SJSA1 (cell line): ENCODE results near the gene SEMA3C. TPM values are rescaled to one million over a fixed set of nuclear protein-coding genes. Genes with fewer than 3 reads are reported as not detected.

Experiments used
- DNase-seq, 2 experiments: peaks; one replicate each; pipeline ENCODE4 v3.0.0-alpha.2; 2015 to 2020; ENCODE audit warnings: low spot score in 2 of 2, low read depth in 1 of 2
- H3K27ac ChIP-seq: fragments of 250-450 bp; sonication (Bioruptor Pico); 2 replicates; pipeline ENCODE4 v1.5.1; 2020; ENCODE audit warnings: mild to moderate bottlenecking, moderate library complexity
- H3K27me3 ChIP-seq: fragments of 250-450 bp; sonication (Bioruptor Pico); replicated peaks from 2 replicates; pipeline ENCODE4 v1.5.1; 2020; ENCODE audit warnings: mild to moderate bottlenecking, moderate library complexity
- H3K36me3 ChIP-seq: fragments of 250-450 bp; sonication (Bioruptor Pico); 2 replicates; pipeline ENCODE4 v1.5.1; 2020; ENCODE audit warnings: mild to moderate bottlenecking
- H3K4me1 ChIP-seq: fragments of 250-450 bp; sonication (Bioruptor Pico); replicated peaks from 2 replicates; pipeline ENCODE4 v1.6.1; 2021; ENCODE audit warnings: mild to moderate bottlenecking
- H3K4me3 ChIP-seq: fragments of 250-450 bp; sonication (Bioruptor Pico); 2 replicates; pipeline ENCODE4 v1.5.1; 2020; ENCODE audit warnings: mild to moderate bottlenecking
- H3K9me3 ChIP-seq: fragments of 250-450 bp; sonication (Bioruptor Pico); replicated peaks from 2 replicates; pipeline ENCODE4 v1.5.1; 2020; ENCODE audit warnings: mild to moderate bottlenecking
- total RNA-seq: library from RNA; depleted of rRNA; stranded (reverse); fragments of >200 nt; shearing (Covaris generic); gene quantifications from 2 replicates; pipeline ENCODE4 v1.2.3, GENCODE V29; 2014

The SEMA3C gene
- total RNA-seq, 1 experiment from 2014 or later, result 28.6 TPM

DNA sequence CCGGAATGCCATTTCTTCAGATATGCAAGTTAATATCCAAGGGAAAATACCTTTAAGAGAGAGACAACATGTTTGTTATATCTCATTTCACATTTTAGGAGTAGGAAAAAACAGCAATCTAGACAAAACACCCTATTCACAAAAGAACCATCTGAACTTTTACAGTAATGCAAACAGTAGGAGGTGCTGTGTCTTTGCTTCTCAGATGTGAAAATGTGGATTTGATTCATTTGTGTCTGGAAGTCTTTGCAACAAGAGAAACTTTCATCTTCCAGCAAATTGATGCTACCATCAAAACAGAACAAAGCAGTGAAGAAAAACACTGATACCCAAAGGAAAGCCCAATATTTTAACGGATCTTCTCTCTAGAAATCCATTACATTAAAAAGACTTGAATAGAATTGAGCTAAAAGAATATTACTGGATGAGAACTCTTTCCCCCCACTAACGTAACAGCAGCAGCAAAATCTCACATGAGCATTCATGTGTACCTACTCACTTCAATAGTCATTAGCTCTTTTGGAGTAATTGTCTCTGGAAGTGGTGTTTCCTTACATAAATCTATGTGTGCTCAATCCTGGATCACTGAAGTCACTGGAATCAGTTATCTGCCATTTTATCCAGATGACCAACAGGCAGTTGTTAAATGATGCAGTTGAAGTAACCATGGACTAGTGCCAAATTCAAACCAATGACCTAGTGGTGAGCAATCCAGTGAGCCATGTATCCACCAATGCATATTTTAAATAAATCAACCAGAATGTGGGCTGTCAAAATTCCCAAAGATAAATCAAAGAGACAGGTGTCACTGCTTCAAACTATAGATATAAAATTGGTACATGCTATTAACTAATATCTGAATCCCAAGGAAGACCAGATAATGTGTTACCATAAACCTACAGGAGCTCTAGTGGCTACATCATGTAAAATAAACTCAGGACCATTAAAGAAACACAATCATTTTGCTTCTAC lies 1.8 kb downstream of the SEMA3C start:
- peak in 1 of 2 experiments; percentile 27 for DNase-seq
- Histone ChIP-seq H3K27ac (no peak overlapping the region), H3K4me3 (no peak overlapping the region)

DNA sequence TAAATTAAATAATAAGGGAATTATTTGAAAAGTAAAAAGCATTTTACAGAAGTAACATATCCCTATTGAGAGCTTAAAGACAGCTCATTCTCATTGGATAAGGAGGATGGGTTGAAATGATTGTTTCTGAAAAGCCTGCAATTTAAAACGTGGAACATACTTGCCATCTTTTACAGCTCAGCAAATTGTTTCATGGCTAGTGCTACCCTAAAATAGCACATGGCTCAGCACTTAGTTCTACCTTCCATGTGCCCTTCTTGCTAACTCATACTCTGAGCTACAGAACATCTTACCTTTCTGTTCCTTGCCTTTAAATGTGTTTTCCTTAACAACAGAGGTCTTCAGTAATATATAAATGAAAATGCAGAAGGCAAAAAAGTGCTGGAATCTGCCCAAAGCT lies 8.6 kb downstream of the SEMA3C start:
- Histone ChIP-seq H3K27me3 (no peaks in the 10 kb centered on the region), H3K4me3 (no peak overlapping the region), H3K27ac (no peak overlapping the region), H3K4me1 (peaks cover 10% of the 10 kb centered on the region), H3K9me3 (no peaks in the 10 kb centered on the region), H3K36me3 (no peaks in the 10 kb centered on the region)
- no peak for DNase-seq

More for the DNA sequence above, 1.8 kb downstream of the SEMA3C start:
- H3K4me1 ChIP-seq, result peaks cover 33% of the 10 kb centered on the region
- no peaks in the 10 kb centered on the region for H3K36me3 ChIP-seq
- no peaks in the 10 kb centered on the region for H3K9me3 ChIP-seq
- no peaks in the 10 kb centered on the region for H3K27me3 ChIP-seq

DNA sequence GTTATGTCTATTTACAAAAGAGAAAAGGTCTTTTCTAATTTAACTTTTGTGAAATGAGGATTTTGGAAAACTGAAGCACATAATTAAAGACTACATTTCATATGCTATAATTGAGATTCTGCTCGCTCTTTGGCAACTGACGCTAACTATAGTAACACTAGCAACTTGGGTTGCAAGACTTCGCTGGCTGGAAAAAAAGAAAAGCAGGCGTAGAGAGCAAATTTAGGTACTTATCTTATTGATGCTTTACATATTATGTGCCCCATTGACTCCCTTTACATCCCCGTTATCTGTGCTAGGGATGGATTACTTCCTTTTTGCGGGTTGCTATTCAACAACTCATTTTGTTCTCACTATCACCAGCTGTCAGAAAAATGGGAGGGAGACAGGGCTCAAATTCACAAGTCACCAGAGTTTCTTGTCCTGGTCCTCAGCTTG lies 10.5 kb downstream of the SEMA3C start:
- H3K4me3 ChIP-seq, result no peak overlapping the region
- H3K4me1 ChIP-seq, result peaks cover 16% of the 10 kb centered on the region
- no peak overlapping the region for H3K27ac ChIP-seq
- H3K36me3 ChIP-seq, result no peaks in the 10 kb centered on the region
- no peaks in the 10 kb centered on the region for H3K27me3 ChIP-seq
- DNase-seq, result no peak
- no peaks in the 10 kb centered on the region for H3K9me3 ChIP-seq

DNA sequence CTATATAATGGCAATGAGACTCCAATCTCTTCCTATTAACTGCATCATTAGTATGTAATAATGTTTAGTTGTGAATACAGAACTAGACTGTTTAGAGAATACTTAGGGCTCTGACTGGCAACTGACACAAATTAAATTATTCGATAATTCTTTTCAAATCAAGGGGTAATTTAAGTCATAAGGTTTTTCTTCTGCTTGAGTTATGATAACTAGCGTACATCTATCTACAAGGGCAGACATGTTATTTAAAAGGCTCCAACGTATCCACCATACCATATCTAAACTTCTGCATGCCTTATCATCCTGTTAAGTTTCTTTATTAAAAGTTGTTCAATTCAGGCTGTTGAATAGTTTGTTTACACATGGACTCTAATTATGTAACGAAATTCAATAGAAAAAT lies 11.2 kb downstream of the SEMA3C start:
- H3K27ac ChIP-seq, result no peak overlapping the region
- no peak for DNase-seq
- H3K36me3 ChIP-seq, result no peaks in the 10 kb centered on the region
- no peaks in the 10 kb centered on the region for H3K27me3 ChIP-seq
- no peak overlapping the region for H3K4me3 ChIP-seq
- peaks cover 9% of the 10 kb centered on the region for H3K4me1 ChIP-seq
- no peaks in the 10 kb centered on the region for H3K9me3 ChIP-seq

DNA sequence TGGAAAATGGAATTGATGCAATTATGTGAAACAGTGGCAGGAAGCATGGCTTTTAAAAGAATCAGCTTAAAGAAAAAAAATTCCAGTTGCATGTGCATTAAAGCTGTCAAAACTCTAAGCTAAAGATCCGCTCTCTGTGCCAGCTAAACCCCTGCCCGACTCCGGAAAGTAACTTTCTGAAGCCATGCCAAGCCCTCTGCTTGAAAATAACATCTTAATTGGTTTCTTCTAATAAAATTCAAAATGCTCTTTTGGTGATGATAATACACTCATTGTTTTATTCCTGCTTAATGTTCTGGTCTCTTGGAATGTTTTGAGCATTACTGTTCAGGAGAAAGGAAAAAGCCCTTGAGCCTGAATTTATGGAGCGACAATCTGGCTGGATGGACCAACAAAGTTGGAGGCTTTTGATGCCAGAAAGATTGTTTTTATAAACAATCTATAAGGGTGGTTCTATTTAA lies 11.7 kb downstream of the SEMA3C start:
- no peaks in the 10 kb centered on the region for H3K27me3 ChIP-seq
- H3K36me3 ChIP-seq, result no peaks in the 10 kb centered on the region
- no peaks in the 10 kb centered on the region for H3K9me3 ChIP-seq
- no peak overlapping the region for H3K4me3 ChIP-seq
- no peak overlapping the region for H3K27ac ChIP-seq
- no peak for DNase-seq
- H3K4me1 ChIP-seq, result peaks cover 6% of the 10 kb centered on the region

DNA sequence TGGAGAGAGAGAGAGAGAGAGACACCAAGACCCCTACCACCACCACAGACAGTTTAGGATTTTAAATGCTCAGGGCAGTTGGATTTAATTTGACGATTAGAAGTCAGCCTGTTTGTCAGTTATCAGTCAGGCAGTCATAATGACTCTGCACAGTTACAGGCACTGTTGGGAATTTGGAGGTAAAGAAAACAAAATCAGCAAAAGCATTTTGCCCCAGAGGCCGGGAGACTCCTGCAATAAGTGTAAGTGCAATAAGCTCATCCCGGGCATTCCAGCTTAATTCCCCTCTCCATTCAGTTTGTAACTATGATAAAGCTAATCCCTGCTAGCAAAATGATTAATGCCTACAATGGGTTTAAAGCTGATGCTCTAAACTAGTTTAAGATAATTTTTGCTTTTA lies 13.5 kb downstream of the SEMA3C start:
- H3K4me1 ChIP-seq, result peaks cover 17% of the 10 kb centered on the region
- no peaks in the 10 kb centered on the region for H3K27me3 ChIP-seq
- peak in 1 of 2 experiments; percentile 12 for DNase-seq
- no peak overlapping the region for H3K27ac ChIP-seq
- H3K9me3 ChIP-seq, result no peaks in the 10 kb centered on the region
- H3K36me3 ChIP-seq, result no peaks in the 10 kb centered on the region
- no peak overlapping the region for H3K4me3 ChIP-seq

DNA sequence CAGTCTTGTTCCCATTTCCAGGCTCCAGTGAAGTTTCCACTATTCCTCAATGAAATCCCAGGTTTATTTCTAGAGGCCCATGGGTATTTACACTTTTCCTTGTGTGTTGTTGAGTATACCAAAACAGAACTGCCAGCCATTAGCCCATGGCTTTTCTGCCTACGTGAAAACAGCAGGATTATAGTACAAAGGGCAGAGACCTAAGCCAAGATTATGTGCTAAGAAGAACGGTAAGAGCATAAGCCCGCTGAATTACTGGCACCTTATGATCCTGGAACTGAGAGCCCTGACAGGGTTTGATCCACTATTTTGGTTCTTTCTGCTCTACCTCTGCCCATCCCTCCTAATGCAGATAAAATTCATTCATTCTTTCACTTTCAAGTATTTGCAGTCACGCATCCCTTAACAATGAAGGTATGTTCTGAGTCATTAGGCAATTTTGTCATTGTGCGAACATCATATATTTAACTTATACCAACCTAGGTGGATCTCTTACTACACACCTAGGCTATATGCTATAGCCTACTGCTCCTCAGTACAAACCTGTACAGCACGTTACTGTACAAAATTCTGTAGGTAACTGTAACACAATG lies 16.0 kb downstream of the SEMA3C start:
- DNase-seq, result no peak
- no peak overlapping the region for H3K4me3 ChIP-seq
- H3K27me3 ChIP-seq, result no peaks in the 10 kb centered on the region
- no peaks in the 10 kb centered on the region for H3K36me3 ChIP-seq
- H3K4me1 ChIP-seq, result peaks cover 23% of the 10 kb centered on the region
- H3K9me3 ChIP-seq, result no peaks in the 10 kb centered on the region
- H3K27ac ChIP-seq, result no peak overlapping the region

DNA sequence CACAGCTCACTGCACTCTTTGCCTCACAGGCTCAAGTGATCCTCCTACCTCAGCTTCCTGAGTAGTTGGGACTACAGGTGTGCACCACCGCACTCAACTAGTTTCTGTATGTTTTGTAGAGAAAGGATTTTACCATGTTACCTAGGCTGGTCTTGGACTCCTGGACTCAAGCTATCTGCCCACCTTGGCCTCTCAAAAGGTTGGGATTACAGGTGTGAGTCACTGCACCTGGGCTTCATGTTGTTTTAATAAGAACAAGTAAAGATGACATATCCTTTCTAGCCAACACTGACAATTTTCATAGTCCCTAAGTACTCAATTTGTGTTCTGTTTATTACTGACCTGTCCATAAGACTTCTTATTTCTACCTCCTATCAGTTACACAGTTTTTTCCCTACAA lies 16.8 kb downstream of the SEMA3C start:
- no peaks in the 10 kb centered on the region for H3K9me3 ChIP-seq
- peaks cover 31% of the 10 kb centered on the region for H3K4me1 ChIP-seq
- no peak overlapping the region for H3K27ac ChIP-seq
- no peaks in the 10 kb centered on the region for H3K36me3 ChIP-seq
- no peaks in the 10 kb centered on the region for H3K27me3 ChIP-seq
- DNase-seq, result no peak
- no peak overlapping the region for H3K4me3 ChIP-seq

DNA sequence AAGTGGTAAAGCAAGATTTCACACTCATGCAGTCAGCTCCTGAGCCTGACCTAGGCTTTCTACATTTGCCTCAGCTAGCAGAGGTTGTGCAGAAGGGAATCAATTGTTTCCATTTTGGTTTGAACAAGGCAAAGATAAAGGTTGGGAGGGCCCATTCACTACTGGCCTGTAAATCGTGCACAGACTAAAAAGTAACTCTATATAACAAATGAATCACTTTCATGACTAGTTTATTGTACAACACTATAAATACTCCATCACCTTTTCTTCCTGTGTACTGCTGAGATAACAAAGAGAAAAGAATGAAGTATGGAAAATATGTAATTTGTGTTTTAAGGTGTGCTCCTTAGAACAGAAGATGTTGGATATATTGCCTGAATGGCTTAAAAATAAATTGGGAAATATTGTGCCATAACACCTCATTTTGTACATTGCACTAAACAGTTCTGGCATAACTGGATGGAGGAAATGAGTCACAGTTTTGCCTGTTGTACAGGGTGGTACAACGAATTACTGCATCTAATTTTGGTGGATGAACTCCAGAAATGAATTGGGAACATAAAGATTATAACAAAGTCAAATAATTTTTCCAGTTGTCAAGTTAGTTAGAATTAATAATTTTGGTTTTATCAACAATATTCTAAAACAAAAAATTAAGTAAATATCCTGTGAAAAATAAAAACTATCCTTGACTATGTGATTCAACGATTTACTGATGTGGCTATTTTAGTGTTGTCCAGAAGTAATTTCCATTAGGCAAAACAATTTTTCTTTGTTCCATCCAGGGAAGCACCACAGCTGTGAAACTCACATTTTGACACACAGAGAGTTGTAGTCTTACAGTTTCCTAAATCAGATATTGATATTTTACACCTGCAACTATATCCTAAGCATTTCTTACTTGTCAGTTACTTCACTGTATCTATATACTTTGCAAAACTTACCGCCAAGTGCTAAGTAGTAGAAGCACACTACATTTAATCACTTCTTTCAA lies 18.0 kb downstream of the SEMA3C start:
- Histone ChIP-seq H3K9me3 (no peaks in the 10 kb centered on the region), H3K27me3 (no peaks in the 10 kb centered on the region), H3K36me3 (no peaks in the 10 kb centered on the region), H3K4me1 (peaks cover 39% of the 10 kb centered on the region), H3K4me3 (no peak overlapping the region), H3K27ac (peak overlapping the region; percentile 40; the same call in 1 of the 2 replicates)
- DNase-seq, result peak in 1 of 2 experiments; percentile 47

DNA sequence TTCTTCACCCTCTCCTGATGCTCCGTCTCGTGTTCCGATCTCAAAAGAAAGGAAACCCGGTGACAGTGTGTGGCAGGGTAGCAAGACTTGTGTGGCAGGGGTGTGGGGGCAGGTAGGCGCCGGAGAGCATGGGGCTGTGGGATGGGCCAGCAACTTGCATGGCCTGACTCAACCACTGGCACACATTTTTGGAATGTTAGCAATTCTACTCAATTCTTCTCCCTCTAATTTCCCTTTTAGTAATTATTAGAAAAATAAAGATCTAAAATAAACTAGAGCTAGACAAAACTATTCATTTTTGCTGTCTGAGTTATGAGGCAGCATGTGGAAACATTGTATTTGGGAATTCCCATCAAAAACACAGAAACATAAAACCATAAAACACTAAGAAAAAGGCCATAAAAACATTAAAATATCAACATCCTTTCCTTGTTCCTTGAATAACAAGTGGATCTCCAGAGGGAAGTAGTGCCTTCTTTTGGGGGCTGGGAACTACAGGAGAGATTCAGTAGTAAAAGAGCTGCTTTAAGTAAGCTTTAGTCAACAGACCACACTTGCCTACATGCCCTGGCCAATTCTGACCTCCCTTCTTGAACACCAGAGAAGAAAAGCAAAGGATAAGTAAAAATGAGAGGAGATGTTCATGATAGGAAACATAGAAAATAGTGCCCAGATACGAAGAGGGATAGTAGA lies 21.8 kb downstream of the SEMA3C start:
- Histone ChIP-seq H3K27me3 (no peaks in the 10 kb centered on the region), H3K4me1 (peaks cover 43% of the 10 kb centered on the region), H3K4me3 (no peak overlapping the region), H3K9me3 (no peaks in the 10 kb centered on the region), H3K36me3 (no peaks in the 10 kb centered on the region), H3K27ac (peak overlapping the region; percentile 48)
- DNase-seq, result peak; percentile 65 to 85

DNA sequence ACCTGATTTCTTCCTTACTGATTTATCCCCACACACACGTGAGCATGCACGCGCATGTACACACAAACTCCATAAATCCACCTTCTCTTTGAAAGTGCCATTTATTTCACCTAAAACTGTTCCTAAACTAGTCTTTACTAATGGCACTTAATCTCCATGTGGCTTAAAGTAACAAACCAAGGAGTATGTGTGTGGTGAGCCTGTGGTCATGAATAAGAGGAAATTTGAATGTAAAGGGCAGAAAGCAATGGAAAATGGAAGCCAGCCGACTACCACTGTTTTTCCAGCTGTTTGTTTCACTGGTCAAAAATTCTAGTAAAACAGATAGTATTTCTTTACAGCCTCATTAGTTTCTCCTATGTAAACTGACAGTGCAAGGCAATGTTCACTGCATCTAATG lies 23.8 kb downstream of the SEMA3C start:
- no peaks in the 10 kb centered on the region for H3K27me3 ChIP-seq
- H3K9me3 ChIP-seq, result no peaks in the 10 kb centered on the region
- DNase-seq, result no peak
- H3K36me3 ChIP-seq, result no peaks in the 10 kb centered on the region
- H3K27ac ChIP-seq, result no peak overlapping the region
- peaks cover 41% of the 10 kb centered on the region for H3K4me1 ChIP-seq
- no peak overlapping the region for H3K4me3 ChIP-seq

DNA sequence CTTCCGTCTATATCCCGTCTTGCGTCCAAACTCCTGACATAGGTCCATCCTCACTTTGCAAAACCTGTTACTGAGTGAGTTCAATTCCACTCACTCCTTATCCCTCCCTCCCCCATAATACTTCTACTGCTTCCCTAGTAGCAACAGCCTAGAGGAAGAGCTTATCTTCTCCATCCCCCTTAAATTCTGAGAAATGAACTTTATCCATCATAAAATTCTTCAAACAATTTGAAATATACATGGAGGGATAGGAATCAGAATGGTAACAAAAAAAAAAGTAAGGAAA lies 27.6 kb downstream of the SEMA3C start:
- Histone ChIP-seq H3K4me3 (no peak overlapping the region), H3K27ac (no peak overlapping the region), H3K4me1 (peaks cover 25% of the 10 kb centered on the region), H3K36me3 (no peaks in the 10 kb centered on the region), H3K27me3 (no peaks in the 10 kb centered on the region), H3K9me3 (no peaks in the 10 kb centered on the region)
- no peak for DNase-seq
